Effector CD4-positive, alpha-beta T cell (primary cell): ENCODE results near the gene ASTL.

Experiments used
- DNase-seq: peaks from one replicate; pipeline ENCODE4 v3.0.0-alpha.2; 2020

The ASTL gene

GRCh38 chr2:96159084-96159830 lies 21.0 kb upstream of the ASTL start:
- DNase-seq: peak; percentile 13

- DNase-seq: peak; percentile 1
Measured at GRCh38 chr2:96158554-96158940, 20.2 kb upstream of the ASTL start.

- DNase-seq: peak; percentile 67
Measured at GRCh38 chr2:96157649-96158553, 19.6 kb upstream of the ASTL start.

- DNase-seq: peak; percentile 2
Measured at GRCh38 chr2:96156926-96157648, 18.8 kb upstream of the ASTL start.

- DNase-seq: no peak
Measured at GRCh38 chr2:96156011-96156820, 17.9 kb upstream of the ASTL start.

GRCh38 chr2:96154506-96155380 lies 16.4 kb upstream of the ASTL start:
- DNase-seq: no peak

GRCh38 chr2:96153991-96154431 lies 15.7 kb upstream of the ASTL start:
- DNase-seq: no peak

- DNase-seq: no peak
Measured at GRCh38 chr2:96153291-96153713, 15.0 kb upstream of the ASTL start.

GRCh38 chr2:96152304-96153161 lies 14.2 kb upstream of the ASTL start:
- no peak for DNase-seq

- no peak for DNase-seq
Measured at GRCh38 chr2:96151595-96152303, 13.4 kb upstream of the ASTL start.

GRCh38 chr2:96150791-96151594 lies 12.7 kb upstream of the ASTL start:
- no peak for DNase-seq

GRCh38 chr2:96150007-96150640 lies 11.8 kb upstream of the ASTL start:
- DNase-seq: no peak

- DNase-seq: peak; percentile 98
Measured at GRCh38 chr2:96148410-96149217, 10.3 kb upstream of the ASTL start.

- no peak for DNase-seq
Measured at GRCh38 chr2:96147593-96148201, 9.4 kb upstream of the ASTL start.

- no peak for DNase-seq
Measured at GRCh38 chr2:96146881-96147592, 8.7 kb upstream of the ASTL start.
